Right kidney (tissue), 1 donor: Measurements from ENCODE around the gene NFAM1.
A peak's percentile ranks its signal among the peaks of the same experiment; 100 is the strongest.

ENCODE experiments used
- DNase-seq: peaks from one replicate; pipeline ENCODE4 v3.0.0-alpha.2; 2016

The NFAM1 gene

GRCh38 chr22:42439821-42440674 is 7.8 kb upstream of the NFAM1 start:
- no peak for DNase-seq

- DNase-seq: no peak
Measured at GRCh38 chr22:42439021-42439567, 6.9 kb upstream of the NFAM1 start.

GRCh38 chr22:42438293-42438650 is 6.1 kb upstream of the NFAM1 start:
- DNase-seq: no peak

GRCh38 chr22:42437488-42438292 is 5.5 kb upstream of the NFAM1 start:
- DNase-seq: peak; percentile 82

- no peak for DNase-seq
Measured at GRCh38 chr22:42436404-42436803, 4.2 kb upstream of the NFAM1 start.

GRCh38 chr22:42434748-42435425 is 2.7 kb upstream of the NFAM1 start:
- no peak for DNase-seq

GRCh38 chr22:42433754-42434682 is 1.8 kb upstream of the NFAM1 start:
- peak; percentile 42 for DNase-seq

GRCh38 chr22:42432818-42433217 is 615 bp upstream of the NFAM1 start:
- DNase-seq: no peak

- DNase-seq: no peak
Measured at GRCh38 chr22:42431401-42432019, 693 bp downstream of the NFAM1 start.

GRCh38 chr22:42430528-42431125 is 1.6 kb downstream of the NFAM1 start:
- no peak for DNase-seq

- no peak for DNase-seq
Measured at GRCh38 chr22:42428760-42429159, 3.4 kb downstream of the NFAM1 start.

GRCh38 chr22:42428025-42428424 is 4.2 kb downstream of the NFAM1 start:
- DNase-seq: no peak

- DNase-seq: no peak
Measured at GRCh38 chr22:42427167-42427566, 5.0 kb downstream of the NFAM1 start.

- no peak for DNase-seq
Measured at GRCh38 chr22:42425989-42426355, 6.2 kb downstream of the NFAM1 start.

- DNase-seq: no peak
Measured at GRCh38 chr22:42425337-42425988, 6.7 kb downstream of the NFAM1 start.

- DNase-seq: no peak
Measured at GRCh38 chr22:42419243-42419881, 12.8 kb downstream of the NFAM1 start.

GRCh38 chr22:42418811-42419242 is 13.4 kb downstream of the NFAM1 start:
- no peak for DNase-seq

- DNase-seq: no peak
Measured at GRCh38 chr22:42417645-42418305, 14.4 kb downstream of the NFAM1 start.

- DNase-seq: no peak
Measured at GRCh38 chr22:42416671-42417230, 15.5 kb downstream of the NFAM1 start.
